Renal cortex interstitium (tissue), 11 donors: ENCODE data around the gene DYRK1B. TPM values are rescaled to one million over a fixed set of nuclear protein-coding genes. Genes with fewer than 3 reads are reported as not detected.
A peak's percentile ranks its signal among the peaks of the same experiment; 100 is the strongest.

Source experiments
- DNase-seq, 11 donors: peaks; one replicate each; pipeline ENCODE4 v3.0.0-alpha.2; 2013; ENCODE audit warnings: low read depth in 9 of 11, low spot score in 4 of 11; ENCODE audit errors: extremely low read depth in 1 of 11
- polyA plus RNA-seq, 3 donors: library from polyadenylated mRNA; unstranded; fragments of 120-200 nt; gene quantifications; one replicate each; pipeline ENCODE4 v1.2.1, GENCODE V29; 2013; ENCODE audit not compliant: insufficient read length in 3 of 3

Gene DYRK1B
- polyA plus RNA-seq, 3 donors: 31.3 to 37.5 (median 36.1) TPM

GRCh38 chr19:39792999-39793546, 40.9 kb downstream of the DYRK1B start:
- DNase-seq: peak in 10 of 11 donors; percentile 40 to 77 (median 67)

- no peak for DNase-seq
These were observed 45.7 kb downstream of the DYRK1B start for GRCh38 chr19:39788244-39788643.

- no peak for DNase-seq
These were observed 53.1 kb downstream of the DYRK1B start for GRCh38 chr19:39780894-39781293.

GRCh38 chr19:39778763-39779162, 55.2 kb downstream of the DYRK1B start, which contains the start of gene LEUTX:
Gene LEUTX, plus strand, starts transcription at chr19:39778854. Its CDS starts 67 bp downstream, at chr19:39778921.
- DNase-seq: no peak

Other genes starting within 250 kb of the DYRK1B start
- not detected for gene LGALS13, start 231.6 kb downstream of the DYRK1B start, polyA plus RNA-seq
- not detected for gene LGALS16, start 178.2 kb downstream of the DYRK1B start, polyA plus RNA-seq
- gene LGALS14, start 129.7 kb downstream of the DYRK1B start, polyA plus RNA-seq: not detected
- gene CLC, start 96.1 kb downstream of the DYRK1B start, polyA plus RNA-seq: 1 to 10 TPM; 1.5 to 3.7 (median 2.6) TPM
- not detected for gene LEUTX, start 55.3 kb downstream of the DYRK1B start, polyA plus RNA-seq
- 100 to 1,000 TPM; 288 to 390 (median 331) TPM for gene FBL, start 12.2 kb upstream of the DYRK1B start, polyA plus RNA-seq
- 10 to 100 TPM in 1 of 3 donors, 1 to 10 TPM in 2; 5.7 to 13.2 (median 9.4) TPM for gene FCGBP, start 100.5 kb upstream of the DYRK1B start, polyA plus RNA-seq
- 100 to 1,000 TPM in 2 of 3 donors, 10 to 100 TPM in 1; 83.5 to 104 (median 101) TPM for gene PSMC4, start 137.0 kb upstream of the DYRK1B start, polyA plus RNA-seq
- 10 to 100 TPM in 1 of 3 donors, 1 to 10 TPM in 2; 6.1 to 10.8 (median 6.2) TPM for gene ZNF546, start 162.9 kb upstream of the DYRK1B start, polyA plus RNA-seq
- 10 to 100 TPM; 22.8 to 42.6 (median 25.5) TPM for gene ZNF780B, start 222.1 kb upstream of the DYRK1B start, polyA plus RNA-seq